ENCODE measurements around the gene CBLB.

CBLB gene

GRCh38 chr3:105791131-105791530 lies 77.7 kb downstream of the CBLB start:
- H3K36me3 ChIP-seq (ENCODE audit: insufficient read depth, low read length): 0 out of 2 replicates have a peak, but pooled peaks cover 4% of the 10 kb centered on the region
- H3K4me1 ChIP-seq (ENCODE audit: control insufficient read depth, insufficient read depth, low read length, unreplicated experiment): peaks cover 36% of the 10 kb centered on the region
- no peak overlapping the region for H2AFZ ChIP-seq (ENCODE audit: low read length, unreplicated experiment)
- peak overlapping the region; percentile 54 for H3K4me3 ChIP-seq (ENCODE audit: low read depth, low read length)
- H3K27me3 ChIP-seq (ENCODE audit: insufficient read depth, low read length): no peaks in the 10 kb centered on the region
- peaks cover 54% of the 10 kb centered on the region for H3K79me2 ChIP-seq (ENCODE audit: control insufficient read depth, insufficient read depth, low read length, unreplicated experiment)
- peak overlapping the region; percentile 93 for H3K27ac ChIP-seq (ENCODE audit: low read depth, low read length)

- Histone ChIP-seq H3K4me1 (ENCODE audit: control insufficient read depth, insufficient read depth, low read length, unreplicated experiment) (peaks cover 40% of the 10 kb centered on the region), H3K79me2 (ENCODE audit: control insufficient read depth, insufficient read depth, low read length, unreplicated experiment) (peaks cover 58% of the 10 kb centered on the region), H3K36me3 (ENCODE audit: insufficient read depth, low read length) (0 out of 2 replicates have a peak, but pooled peaks cover 3% of the 10 kb centered on the region), H3K27me3 (ENCODE audit: insufficient read depth, low read length) (no peaks in the 10 kb centered on the region), H3K27ac (ENCODE audit: low read depth, low read length) (peak overlapping the region; percentile 93), H3K4me3 (ENCODE audit: low read depth, low read length) (peak overlapping the region; percentile 54), H2AFZ (ENCODE audit: low read length, unreplicated experiment) (no peak overlapping the region)
These were observed 78.3 kb downstream of the CBLB start for GRCh38 chr3:105790534-105790933.

GRCh38 chr3:105788593-105788992 lies 80.2 kb downstream of the CBLB start:
- Histone ChIP-seq H3K4me1 (ENCODE audit: control insufficient read depth, insufficient read depth, low read length, unreplicated experiment) (peaks cover 34% of the 10 kb centered on the region), H2AFZ (ENCODE audit: low read length, unreplicated experiment) (no peak overlapping the region), H3K4me3 (ENCODE audit: low read depth, low read length) (no peak overlapping the region), H3K27me3 (ENCODE audit: insufficient read depth, low read length) (no peaks in the 10 kb centered on the region), H3K36me3 (ENCODE audit: insufficient read depth, low read length) (0 out of 2 replicates have a peak, but pooled peaks cover 3% of the 10 kb centered on the region), H3K79me2 (ENCODE audit: control insufficient read depth, insufficient read depth, low read length, unreplicated experiment) (peaks cover 58% of the 10 kb centered on the region), H3K27ac (ENCODE audit: low read depth, low read length) (no peak overlapping the region)

GRCh38 chr3:105787453-105787852 lies 81.4 kb downstream of the CBLB start:
- Histone ChIP-seq H3K4me1 (ENCODE audit: control insufficient read depth, insufficient read depth, low read length, unreplicated experiment) (peaks cover 24% of the 10 kb centered on the region), H3K36me3 (ENCODE audit: insufficient read depth, low read length) (0 out of 2 replicates have a peak, but pooled peaks cover 3% of the 10 kb centered on the region), H3K79me2 (ENCODE audit: control insufficient read depth, insufficient read depth, low read length, unreplicated experiment) (peaks cover 50% of the 10 kb centered on the region), H2AFZ (ENCODE audit: low read length, unreplicated experiment) (no peak overlapping the region), H3K27me3 (ENCODE audit: insufficient read depth, low read length) (no peaks in the 10 kb centered on the region), H3K4me3 (ENCODE audit: low read depth, low read length) (no peak overlapping the region), H3K27ac (ENCODE audit: low read depth, low read length) (no peak overlapping the region)

- Histone ChIP-seq H3K27ac (ENCODE audit: low read depth, low read length) (no peak overlapping the region), H3K4me3 (ENCODE audit: low read depth, low read length) (no peak overlapping the region), H2AFZ (ENCODE audit: low read length, unreplicated experiment) (no peak overlapping the region), H3K27me3 (ENCODE audit: insufficient read depth, low read length) (no peaks in the 10 kb centered on the region), H3K4me1 (ENCODE audit: control insufficient read depth, insufficient read depth, low read length, unreplicated experiment) (peaks cover 25% of the 10 kb centered on the region), H3K36me3 (ENCODE audit: insufficient read depth, low read length) (0 out of 2 replicates have a peak, but pooled peaks cover 3% of the 10 kb centered on the region), H3K79me2 (ENCODE audit: control insufficient read depth, insufficient read depth, low read length, unreplicated experiment) (peaks cover 50% of the 10 kb centered on the region)
These were observed 81.8 kb downstream of the CBLB start for GRCh38 chr3:105786990-105787389.

- Histone ChIP-seq H3K27ac (ENCODE audit: low read depth, low read length) (no peak overlapping the region), H2AFZ (ENCODE audit: low read length, unreplicated experiment) (no peak overlapping the region), H3K27me3 (ENCODE audit: insufficient read depth, low read length) (no peaks in the 10 kb centered on the region), H3K79me2 (ENCODE audit: control insufficient read depth, insufficient read depth, low read length, unreplicated experiment) (peaks cover 50% of the 10 kb centered on the region), H3K4me1 (ENCODE audit: control insufficient read depth, insufficient read depth, low read length, unreplicated experiment) (peaks cover 21% of the 10 kb centered on the region), H3K36me3 (ENCODE audit: insufficient read depth, low read length) (0 out of 2 replicates have a peak, but pooled peaks cover 3% of the 10 kb centered on the region), H3K4me3 (ENCODE audit: low read depth, low read length) (no peak overlapping the region)
These were observed 82.6 kb downstream of the CBLB start for GRCh38 chr3:105786241-105786640.

GRCh38 chr3:105785803-105786202 lies 83.0 kb downstream of the CBLB start:
- Histone ChIP-seq H3K4me1 (ENCODE audit: control insufficient read depth, insufficient read depth, low read length, unreplicated experiment) (peaks cover 19% of the 10 kb centered on the region), H3K27ac (ENCODE audit: low read depth, low read length) (no peak overlapping the region), H3K36me3 (ENCODE audit: insufficient read depth, low read length) (0 out of 2 replicates have a peak, but pooled peaks cover 3% of the 10 kb centered on the region), H3K79me2 (ENCODE audit: control insufficient read depth, insufficient read depth, low read length, unreplicated experiment) (peaks cover 50% of the 10 kb centered on the region), H3K27me3 (ENCODE audit: insufficient read depth, low read length) (no peaks in the 10 kb centered on the region), H3K4me3 (ENCODE audit: low read depth, low read length) (no peak overlapping the region), H2AFZ (ENCODE audit: low read length, unreplicated experiment) (no peak overlapping the region)

- Histone ChIP-seq H3K27me3 (ENCODE audit: insufficient read depth, low read length) (no peaks in the 10 kb centered on the region), H3K27ac (ENCODE audit: low read depth, low read length) (no peak overlapping the region), H3K79me2 (ENCODE audit: control insufficient read depth, insufficient read depth, low read length, unreplicated experiment) (peaks cover 33% of the 10 kb centered on the region), H2AFZ (ENCODE audit: low read length, unreplicated experiment) (no peak overlapping the region), H3K4me1 (ENCODE audit: control insufficient read depth, insufficient read depth, low read length, unreplicated experiment) (peaks cover 12% of the 10 kb centered on the region), H3K4me3 (ENCODE audit: low read depth, low read length) (no peak overlapping the region), H3K36me3 (ENCODE audit: insufficient read depth, low read length) (no peaks in the 10 kb centered on the region)
These were observed 85.2 kb downstream of the CBLB start for GRCh38 chr3:105783631-105784030.

- Histone ChIP-seq H2AFZ (ENCODE audit: low read length, unreplicated experiment) (no peak overlapping the region), H3K27me3 (ENCODE audit: insufficient read depth, low read length) (no peaks in the 10 kb centered on the region), H3K79me2 (ENCODE audit: control insufficient read depth, insufficient read depth, low read length, unreplicated experiment) (peaks cover 17% of the 10 kb centered on the region), H3K4me1 (ENCODE audit: control insufficient read depth, insufficient read depth, low read length, unreplicated experiment) (peaks cover 12% of the 10 kb centered on the region), H3K27ac (ENCODE audit: low read depth, low read length) (0 out of 2 replicates have a peak overlapping the region, but pooled peaks have one; percentile 11), H3K4me3 (ENCODE audit: low read depth, low read length) (no peak overlapping the region), H3K36me3 (ENCODE audit: insufficient read depth, low read length) (peaks cover 3% of the 10 kb centered on the region; the same call in 1 of the 2 replicates)
These were observed 86.9 kb downstream of the CBLB start for GRCh38 chr3:105781871-105782270.

- Histone ChIP-seq H2AFZ (ENCODE audit: low read length, unreplicated experiment) (no peak overlapping the region), H3K27me3 (ENCODE audit: insufficient read depth, low read length) (no peaks in the 10 kb centered on the region), H3K79me2 (ENCODE audit: control insufficient read depth, insufficient read depth, low read length, unreplicated experiment) (peaks cover 6% of the 10 kb centered on the region)
These were observed 88.7 kb downstream of the CBLB start for GRCh38 chr3:105780107-105780506.

GRCh38 chr3:105775368-105775767 lies 93.4 kb downstream of the CBLB start:
- H3K27me3 ChIP-seq (ENCODE audit: insufficient read depth, low read length): no peaks in the 10 kb centered on the region
- H3K27ac ChIP-seq (ENCODE audit: low read depth, low read length): no peak overlapping the region
- H3K36me3 ChIP-seq (ENCODE audit: insufficient read depth, low read length): peaks cover 8% of the 10 kb centered on the region; the same call in 1 of the 2 replicates
- H3K4me3 ChIP-seq (ENCODE audit: low read depth, low read length): no peak overlapping the region
- no peak overlapping the region for H2AFZ ChIP-seq (ENCODE audit: low read length, unreplicated experiment)
- no peaks in the 10 kb centered on the region for H3K4me1 ChIP-seq (ENCODE audit: control insufficient read depth, insufficient read depth, low read length, unreplicated experiment)
- peaks cover 8% of the 10 kb centered on the region for H3K79me2 ChIP-seq (ENCODE audit: control insufficient read depth, insufficient read depth, low read length, unreplicated experiment)

More at GRCh38 chr3:105780107-105780506, 88.7 kb downstream of the CBLB start:
- H3K27ac ChIP-seq (ENCODE audit: low read depth, low read length): peak overlapping the region; percentile 7; the same call in 1 of the 2 replicates
- H3K4me1 ChIP-seq (ENCODE audit: control insufficient read depth, insufficient read depth, low read length, unreplicated experiment): peaks cover 5% of the 10 kb centered on the region
- H3K4me3 ChIP-seq (ENCODE audit: low read depth, low read length): no peak overlapping the region
- peaks cover 8% of the 10 kb centered on the region; the same call in 1 of the 2 replicates for H3K36me3 ChIP-seq (ENCODE audit: insufficient read depth, low read length)
